ENCODE measurements around the gene CCNF. TPM values are rescaled to one million over a fixed set of nuclear protein-coding genes. Genes with fewer than 3 reads are reported as not detected.

CCNF gene
- total and polyA plus RNA-seq, 9 of the 15 experiments (the other 6 are each of a cell fraction or from before 2014, with no cell fraction given): 4.1 to 70.1 (median 29.5) TPM

- Histone ChIP-seq H3K79me2 (ENCODE audit: control insufficient read depth, insufficient read depth, low read length) (peaks cover 16% of the 10 kb centered on the region), H2AFZ (ENCODE audit: low read depth, low read length) (no peak overlapping the region), H3K9ac (ENCODE audit: insufficient read depth in 1 of 2, low read depth in 2 of 2, low read length in 2 of 2) (peak overlapping the region; percentile 66 to 97), H3K4me2 (ENCODE audit: insufficient read depth, low read length) (peak overlapping the region; percentile 94), H3K27ac (ENCODE audit: extremely low read depth, low read depth, low read length) (no peak overlapping the region; the same call in 2 of the 3 replicates), H3K36me3 (ENCODE audit: control insufficient read depth, insufficient read depth, low read length) (peaks cover 52% of the 10 kb centered on the region; the same call in 2 of the 3 replicates), H4K20me1 (replicated peaks; ENCODE audit: control insufficient read depth, insufficient read depth, low read length) (peaks cover 2% of the 10 kb centered on the region; the same call in 1 of the 2 replicates), H3K9me3 (replicated peaks; ENCODE audit: control insufficient read depth, insufficient read depth, low read depth, low read length) (no peaks in the 10 kb centered on the region), H3K27me3 (ENCODE audit: control insufficient read depth in 2 of 2, insufficient read depth in 2 of 2, low read length in 2 of 2) (no peaks in the 10 kb centered on the region), H3K4me1 (replicated peaks in 1 of 2; ENCODE audit: control insufficient read depth in 2 of 2, insufficient read depth in 2 of 2, low read length in 2 of 2) (peaks cover 13 to 73% of the 10 kb centered on the region in 2 experiments; a peak in 4 of 5 replicates), H3K4me3 (peak overlapping the region; percentile 77), H3K9me1 (ENCODE audit: control insufficient read depth, insufficient read depth, low read length) (peaks cover 6% of the 10 kb centered on the region)
- FAIRE-seq (no peak), DNase-seq (ENCODE audit: extremely low read depth in 1 of 4, low spot score in 3 of 4) (no peak), ATAC-seq (no peak)
- TSS peak; percentile 39 for BruUV-seq (replicated peaks)
- in situ Hi-C loops (cut with MboI): no loop called here
- ChIA-PET CTCF (ENCODE audit: low intra/inter-chr PET ratio) (no interaction called here), POLR2A (interaction anchor here (0.7 to 1.3 kb wide), 3 partner anchors 8 to 26 kb away, joined by 3 to 6 read pairs (median 5); no protein-coding TSS in a partner anchor)
- intact Hi-C loops (cut with micrococcal nuclease): no loop called here
- WGBS (ENCODE audit: insufficient coverage, low coverage, missing lambda C conversion rate): 81% methylated on average over 8 of the region's 13 CpGs
- TF ChIP-seq UBTF (IDR thresholded peaks at IDR 0.05; ENCODE audit: borderline replicate concordance in 1 of 2, low read depth in 2 of 2, low read length in 2 of 2): no peak
- no peak for TF ChIP-seq SAFB (IDR thresholded peaks at IDR 0.05; ENCODE audit: borderline replicate concordance, low read depth, low read length)
- no peak for TF ChIP-seq HNRNPL (IDR thresholded peaks at IDR 0.05; ENCODE audit: low read depth, low read length)
- no peak for TF ChIP-seq ETS2 (tag; IDR thresholded peaks at IDR 0.05; ENCODE audit: borderline replicate concordance, poor library complexity, severe bottlenecking)
- TF ChIP-seq ZNF79 (CRISPR knock-in tag; IDR thresholded peaks at IDR 0.05; ENCODE audit: low read depth): no peak
- no peak for TF ChIP-seq HDGF (IDR thresholded peaks at IDR 0.05)
- no peak for TF ChIP-seq SETDB1 (IDR thresholded peaks at IDR 0.05; ENCODE audit: low read length)
- no peak for TF ChIP-seq HEY1 (CRISPR knock-in tag; IDR thresholded peaks at IDR 0.05; ENCODE audit: borderline replicate concordance)
- TF ChIP-seq TRIM28 (IDR thresholded peaks at IDR 0.05): no peak
- TF ChIP-seq TCF15 (CRISPR knock-in tag; IDR thresholded peaks at IDR 0.05): no peak
- no peak for TF ChIP-seq ZHX1 (conservative IDR thresholded peaks at IDR 0.05; ENCODE audit: low read length)
- no peak for TF ChIP-seq CCNT2 (IDR thresholded peaks at IDR 0.05; ENCODE audit: borderline replicate concordance, extremely low read depth, insufficient read length, low read depth, low read length)
- TF ChIP-seq MCM7 (IDR thresholded peaks at IDR 0.05): no peak
- TF ChIP-seq COPS2 (conservative IDR thresholded peaks at IDR 0.05): no peak
Observed at GRCh38 chr16:2460916-2461315, 31.7 kb downstream of the CCNF start.

All from K562 (cell line).